Activated T-helper 2 cell treated with anti-CD3 and anti-CD28 coated beads, Interferon-gamma antibody, Interleukin-2, Interleukin-4, amounts not matched to agents 10 μg/mL and 5 μg/mL and 100 μg/mL, durations not matched to agents 14 hours and 24 hours and 36 hours (primary cell): ENCODE measurements around the gene EPHA5. TPM values are rescaled to one million over a fixed set of nuclear protein-coding genes. Genes with fewer than 3 reads are reported as not detected.

Source experiments
- DNase-seq: peaks from one replicate; pipeline ENCODE4 v3.0.0; 2021; ENCODE audit warnings: low spot score
- H3K27ac Mint-ChIP-seq: one replicate; pipeline ENCODE4 v1.8.0; 2021; ENCODE audit warnings: mixed read lengths
- H3K27me3 Mint-ChIP-seq: one replicate; pipeline ENCODE4 v1.8.0; 2021; ENCODE audit warnings: low read depth, mixed read lengths
- H3K36me3 Mint-ChIP-seq: one replicate; pipeline ENCODE4 v1.8.0; 2021; ENCODE audit warnings: low read depth, mixed read lengths
- H3K4me1 Mint-ChIP-seq: one replicate; pipeline ENCODE4 v1.8.0; 2021; ENCODE audit warnings: low read depth, mixed read lengths
- H3K4me3 Mint-ChIP-seq: one replicate; pipeline ENCODE4 v1.8.0; 2021; ENCODE audit warnings: low read depth, mild to moderate bottlenecking, moderate library complexity, mixed read lengths
- H3K9me3 Mint-ChIP-seq: one replicate; pipeline ENCODE4 v1.8.0; 2021; ENCODE audit warnings: mixed read lengths
- intact Hi-C: fragments of 100-400 bp; cut with micrococcal nuclease; formaldehyde crosslinking; loops from one replicate; pipeline ENCODE4 v1.15.1; 2023
- total RNA-seq: library from RNA; stranded (reverse); gene quantifications from 2 replicates; pipeline ENCODE4 v1.2.3, GENCODE V29; 2022

EPHA5 gene
- total RNA-seq, 1 donor from 2014 or later, result not detected

GRCh38 chr4:65450899-65451298 lies 219.4 kb downstream of the EPHA5 start:
- no peak for DNase-seq
- H3K27me3 Mint-ChIP-seq, result no peaks in the 10 kb centered on the region
- intact Hi-C loops, result no loop called here
- H3K4me1 Mint-ChIP-seq, result no peaks in the 10 kb centered on the region
- H3K27ac Mint-ChIP-seq, result no peak overlapping the region
- no peaks in the 10 kb centered on the region for H3K36me3 Mint-ChIP-seq
- H3K4me3 Mint-ChIP-seq, result no peak overlapping the region
- peaks cover 7% of the 10 kb centered on the region for H3K9me3 Mint-ChIP-seq

- no peaks in the 10 kb centered on the region for H3K27me3 Mint-ChIP-seq
- H3K36me3 Mint-ChIP-seq, result no peaks in the 10 kb centered on the region
- DNase-seq, result no peak
- intact Hi-C loops, result no loop called here
- H3K4me1 Mint-ChIP-seq, result no peaks in the 10 kb centered on the region
- no peak overlapping the region for H3K27ac Mint-ChIP-seq
- H3K9me3 Mint-ChIP-seq, result peaks cover 3% of the 10 kb centered on the region
- no peak overlapping the region for H3K4me3 Mint-ChIP-seq
These were observed 233.2 kb downstream of the EPHA5 start for GRCh38 chr4:65437102-65437501.

- intact Hi-C loops, result no loop called here
- Mint-ChIP-seq H3K27ac (no peak overlapping the region), H3K4me1 (no peaks in the 10 kb centered on the region), H3K27me3 (no peaks in the 10 kb centered on the region), H3K4me3 (no peak overlapping the region), H3K9me3 (peaks cover 8% of the 10 kb centered on the region), H3K36me3 (no peaks in the 10 kb centered on the region)
- no peak for DNase-seq
These were observed 248.2 kb downstream of the EPHA5 start for GRCh38 chr4:65422109-65422508.

- Mint-ChIP-seq H3K36me3 (no peaks in the 10 kb centered on the region), H3K27me3 (no peaks in the 10 kb centered on the region), H3K9me3 (peaks cover 3% of the 10 kb centered on the region), H3K4me3 (no peak overlapping the region), H3K4me1 (no peaks in the 10 kb centered on the region), H3K27ac (no peak overlapping the region)
- DNase-seq, result no peak
- intact Hi-C loops, result no loop called here
These were observed 250.3 kb downstream of the EPHA5 start for GRCh38 chr4:65420036-65420435.

- Mint-ChIP-seq H3K27ac (no peak overlapping the region), H3K9me3 (no peaks in the 10 kb centered on the region), H3K27me3 (no peaks in the 10 kb centered on the region), H3K36me3 (no peaks in the 10 kb centered on the region), H3K4me3 (no peak overlapping the region), H3K4me1 (no peaks in the 10 kb centered on the region)
- no peak for DNase-seq
- intact Hi-C loops, result no loop called here
These were observed 253.4 kb downstream of the EPHA5 start for GRCh38 chr4:65416891-65417290.

- Mint-ChIP-seq H3K4me1 (no peaks in the 10 kb centered on the region), H3K4me3 (no peak overlapping the region), H3K27ac (no peak overlapping the region), H3K27me3 (no peaks in the 10 kb centered on the region), H3K36me3 (no peaks in the 10 kb centered on the region), H3K9me3 (peaks cover 12% of the 10 kb centered on the region)
- no peak for DNase-seq
- intact Hi-C loops, result no loop called here
These were observed 262.8 kb downstream of the EPHA5 start for GRCh38 chr4:65407483-65407882.

GRCh38 chr4:65401083-65401482 lies 269.2 kb downstream of the EPHA5 start:
- Mint-ChIP-seq H3K4me1 (no peaks in the 10 kb centered on the region), H3K27me3 (no peaks in the 10 kb centered on the region), H3K27ac (no peak overlapping the region), H3K9me3 (peaks cover 10% of the 10 kb centered on the region), H3K4me3 (no peak overlapping the region), H3K36me3 (no peaks in the 10 kb centered on the region)
- DNase-seq, result no peak
- intact Hi-C loops, result no loop called here

GRCh38 chr4:65399084-65399483 lies 271.2 kb downstream of the EPHA5 start:
- DNase-seq, result no peak
- H3K9me3 Mint-ChIP-seq, result peaks cover 14% of the 10 kb centered on the region
- no peaks in the 10 kb centered on the region for H3K4me1 Mint-ChIP-seq
- no peaks in the 10 kb centered on the region for H3K27me3 Mint-ChIP-seq
- intact Hi-C loops, result no loop called here
- H3K4me3 Mint-ChIP-seq, result no peak overlapping the region
- no peak overlapping the region for H3K27ac Mint-ChIP-seq
- no peaks in the 10 kb centered on the region for H3K36me3 Mint-ChIP-seq

- Mint-ChIP-seq H3K36me3 (no peaks in the 10 kb centered on the region), H3K27me3 (no peaks in the 10 kb centered on the region), H3K4me1 (no peaks in the 10 kb centered on the region), H3K9me3 (peaks cover 33% of the 10 kb centered on the region), H3K4me3 (no peak overlapping the region), H3K27ac (no peak overlapping the region)
- DNase-seq, result no peak
- intact Hi-C loops, result no loop called here
These were observed 277.2 kb downstream of the EPHA5 start for GRCh38 chr4:65393078-65393477.

- Mint-ChIP-seq H3K27me3 (no peaks in the 10 kb centered on the region), H3K4me3 (no peak overlapping the region), H3K36me3 (no peaks in the 10 kb centered on the region), H3K9me3 (peaks cover 27% of the 10 kb centered on the region), H3K27ac (no peak overlapping the region), H3K4me1 (no peaks in the 10 kb centered on the region)
- intact Hi-C loops, result no loop called here
- DNase-seq, result no peak
These were observed 277.8 kb downstream of the EPHA5 start for GRCh38 chr4:65392488-65392887.

- Mint-ChIP-seq H3K9me3 (peaks cover 23% of the 10 kb centered on the region), H3K4me3 (no peak overlapping the region), H3K27ac (no peak overlapping the region), H3K4me1 (no peaks in the 10 kb centered on the region), H3K36me3 (no peaks in the 10 kb centered on the region), H3K27me3 (no peaks in the 10 kb centered on the region)
- intact Hi-C loops, result no loop called here
- no peak for DNase-seq
These were observed 278.5 kb downstream of the EPHA5 start for GRCh38 chr4:65391814-65392213.

- H3K4me3 Mint-ChIP-seq, result no peak overlapping the region
These were observed 278.9 kb downstream of the EPHA5 start for GRCh38 chr4:65391382-65391781.

GRCh38 chr4:65386927-65387326 lies 283.4 kb downstream of the EPHA5 start:
- Mint-ChIP-seq H3K27me3 (no peaks in the 10 kb centered on the region), H3K9me3 (peaks cover 13% of the 10 kb centered on the region), H3K4me1 (no peaks in the 10 kb centered on the region), H3K27ac (no peak overlapping the region), H3K36me3 (no peaks in the 10 kb centered on the region), H3K4me3 (no peak overlapping the region)
- intact Hi-C loops, result no loop called here
- DNase-seq, result no peak

More at GRCh38 chr4:65391382-65391781, 278.9 kb downstream of the EPHA5 start:
- no peak for DNase-seq
- H3K36me3 Mint-ChIP-seq, result no peaks in the 10 kb centered on the region
- H3K27me3 Mint-ChIP-seq, result no peaks in the 10 kb centered on the region
- no peak overlapping the region for H3K27ac Mint-ChIP-seq
- peaks cover 23% of the 10 kb centered on the region for H3K9me3 Mint-ChIP-seq
- no peaks in the 10 kb centered on the region for H3K4me1 Mint-ChIP-seq
- intact Hi-C loops, result no loop called here

- no peak overlapping the region for H3K4me3 Mint-ChIP-seq
- intact Hi-C loops, result no loop called here
- H3K36me3 Mint-ChIP-seq, result no peaks in the 10 kb centered on the region
- no peak overlapping the region for H3K27ac Mint-ChIP-seq
- no peaks in the 10 kb centered on the region for H3K27me3 Mint-ChIP-seq
- DNase-seq, result no peak
- H3K4me1 Mint-ChIP-seq, result no peaks in the 10 kb centered on the region
- H3K9me3 Mint-ChIP-seq, result no peaks in the 10 kb centered on the region
These were observed 286.5 kb downstream of the EPHA5 start for GRCh38 chr4:65383589-65384305.
